Stomach (tissue), 4 donors: Measurements from ENCODE around the gene TNS3.

Experiments used
- CTCF ChIP-seq, 7 experiments: fragments of 450-650 bp in 4 of 7; fragments of 200-600 bp in 3 of 7; sonication (generic) in 3 of 7; IDR thresholded peaks; one replicate each; pipeline ENCODE4 v1.5.1; 2016 to 2019; ENCODE audit warnings: antibody characterized with exemption in 7 of 7, control low read depth in 2 of 7, mild to moderate bottlenecking in 1 of 7
- EP300 ChIP-seq: sonication (generic); formaldehyde crosslinking; IDR thresholded peaks from one replicate; pipeline ENCODE4 v1.6.1; 2017; ENCODE audit warnings: antibody characterized with exemption
- POLR2A ChIP-seq, 4 donors: fragments of 450-650 bp; IDR thresholded peaks; one replicate each; pipeline ENCODE4 v1.6.1; 2016; ENCODE audit warnings: antibody characterized with exemption in 4 of 4, control low read depth in 2 of 4, mild to moderate bottlenecking in 1 of 4, moderate library complexity in 1 of 4
- POLR2AphosphoS5 ChIP-seq, 3 donors: sonication (generic); formaldehyde crosslinking; IDR thresholded peaks; one replicate each; pipeline ENCODE4 v1.6.1; 2016; ENCODE audit warnings: antibody characterized with exemption in 3 of 3

- TF ChIP-seq POLR2A (IDR thresholded peaks at IDR 0.05) (no peak), CTCF (IDR thresholded peaks at IDR 0.05) (no peak), POLR2AphosphoS5 (IDR thresholded peaks at IDR 0.05) (no peak), EP300 (no peak)
Observed at GRCh38 chr7:47540053-47540386, 41.9 kb downstream of the TNS3 start.
